ENCODE measurements around the gene SLC6A5.

GRCh38 chr11:20638074-20638473, 38.7 kb downstream of the SLC6A5 start:
- no peak for TF ChIP-seq HCFC1 (IDR thresholded peaks at IDR 0.05; ENCODE audit: low read depth, low read length)
- no peak for TF ChIP-seq ETV6 (IDR thresholded peaks at IDR 0.05; ENCODE audit: borderline replicate concordance in 1 of 2, low read depth in 2 of 2, low read length in 1 of 2)
- TF ChIP-seq ETV6 (CRISPR knock-in tag; IDR thresholded peaks at IDR 0.05; ENCODE audit: borderline replicate concordance) = no peak
- no peak for TF ChIP-seq JUND (IDR thresholded peaks at IDR 0.05; ENCODE audit: borderline replicate concordance, low read depth, low read length)
- no peak for TF ChIP-seq JUND (tag; IDR thresholded peaks at IDR 0.05; ENCODE audit: borderline replicate concordance, low read depth, low read length)
- TF ChIP-seq SIN3A (IDR thresholded peaks at IDR 0.05; ENCODE audit: borderline replicate concordance in 2 of 2, control insufficient read depth in 1 of 2, low read depth in 2 of 2, low read length in 2 of 2) = no peak
- TF ChIP-seq TCF3 (CRISPR knock-in tag; IDR thresholded peaks at IDR 0.05) = no peak
- no peak for TF ChIP-seq CTCF (IDR thresholded peaks at IDR 0.05 in 2 of 3, conservative IDR thresholded peaks at IDR 0.05 in 1 of 3; ENCODE audit: insufficient read depth in 2 of 3, low read depth in 1 of 3, low read length in 3 of 3)
- TF ChIP-seq RCOR1 (IDR thresholded peaks at IDR 0.05; ENCODE audit: borderline replicate concordance in 1 of 2, low read depth in 2 of 2, low read length in 2 of 2) = no peak
- TF ChIP-seq ZNF407 (IDR thresholded peaks at IDR 0.05; ENCODE audit: low read depth) = no peak
- no peak for TF ChIP-seq NFYB (IDR thresholded peaks at IDR 0.05; ENCODE audit: extremely low read depth, insufficient read length)
- TF ChIP-seq ZNF232 (CRISPR knock-in tag; IDR thresholded peaks at IDR 0.05) = no peak
- TF ChIP-seq GATAD2B (IDR thresholded peaks at IDR 0.05; ENCODE audit: borderline replicate concordance) = no peak

Measured in K562 (cell line).